NOMO-1 treated with dmso at 0.1 percent for 144 hours (cell line): Measurements from ENCODE around the gene ASIC2.

Source experiments
- DNase-seq: peaks from one replicate; lab custom pipeline; 2025; ENCODE audit not compliant: unreplicated experiment; lab: John Stamatoyannopoulos, UW

The ASIC2 gene

DNA sequence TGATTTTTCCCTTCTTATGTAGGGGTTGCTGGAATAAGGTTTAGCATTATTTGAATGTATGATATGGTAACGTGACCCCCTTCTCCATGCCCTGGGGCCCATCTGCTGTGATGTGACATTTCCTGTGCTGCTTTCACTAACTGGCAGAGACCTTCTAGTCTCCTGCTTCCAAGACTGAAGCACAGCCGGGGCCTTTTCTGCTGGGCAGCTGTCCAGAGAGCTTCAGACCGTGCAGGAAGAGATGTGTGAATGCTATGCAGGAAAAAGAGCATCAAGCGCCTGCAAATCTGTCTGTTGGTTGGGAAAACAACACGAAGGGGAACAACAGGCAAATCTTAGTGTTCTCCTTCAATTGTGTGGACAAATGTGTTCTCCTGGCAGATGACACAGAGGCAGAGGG lies 173.0 kb downstream of the ASIC2 start:
- no peak for DNase-seq

DNA sequence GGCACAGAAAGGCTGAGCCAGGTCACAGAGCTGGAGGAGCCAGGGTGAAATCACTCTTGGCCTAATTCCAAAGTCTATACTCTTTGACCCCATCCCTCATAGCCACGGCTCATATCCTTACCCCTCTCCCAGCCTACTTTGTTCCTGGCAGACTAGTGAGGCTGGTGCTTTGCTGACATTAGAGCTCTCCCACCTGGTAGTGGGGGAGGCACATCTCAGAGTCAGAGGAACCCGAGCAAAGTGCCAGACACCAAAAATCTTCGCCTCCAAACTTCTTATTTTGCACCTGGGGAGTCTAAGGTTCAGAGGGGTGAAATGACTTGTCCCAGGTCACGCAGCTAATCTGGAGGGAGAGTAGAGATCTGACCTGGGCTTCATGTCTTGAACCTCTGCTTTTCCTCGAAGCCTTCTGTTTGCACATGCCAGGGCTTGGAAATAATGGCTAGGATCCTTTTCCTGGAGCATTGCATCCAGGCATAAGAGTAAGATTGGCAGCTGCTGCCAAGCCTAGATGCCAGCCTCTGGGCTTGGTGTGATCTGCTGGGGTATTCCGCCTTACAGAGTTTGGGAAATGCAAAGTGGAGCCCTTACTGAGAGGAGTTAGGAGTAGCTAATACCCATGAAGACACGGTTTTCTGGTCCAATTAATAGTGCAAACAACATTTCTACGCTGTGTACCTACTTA lies 174.6 kb downstream of the ASIC2 start:
- DNase-seq, result no peak

DNA sequence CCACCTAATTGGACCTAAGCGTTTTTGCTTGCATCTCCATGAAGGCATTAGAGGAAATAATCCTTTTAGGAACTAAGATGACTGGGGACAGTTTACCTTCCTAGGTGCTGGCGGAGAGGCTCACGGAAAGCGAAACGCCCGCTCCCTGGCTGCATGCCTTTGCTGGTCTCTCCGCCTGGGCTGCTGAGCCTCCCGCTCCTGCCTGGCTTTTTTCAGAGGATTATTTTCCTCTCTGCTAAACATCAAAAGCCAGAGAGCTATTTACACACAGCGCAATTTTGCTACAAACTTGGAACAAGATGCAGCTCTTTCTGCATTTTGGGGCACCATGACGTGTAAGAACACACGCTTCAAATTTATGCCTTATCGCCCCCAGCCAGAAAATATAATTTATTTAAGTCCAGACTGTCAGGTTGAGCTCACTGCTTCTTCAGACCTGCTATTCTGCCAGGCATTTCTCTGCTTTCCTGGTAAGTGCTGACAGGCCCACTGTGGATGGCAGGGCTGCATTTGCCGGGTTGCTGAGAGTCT lies 177.0 kb downstream of the ASIC2 start:
- no peak for DNase-seq

GRCh38 chr17:33115366-33115765 lies 177.7 kb downstream of the ASIC2 start:
- DNase-seq, result no peak

DNA sequence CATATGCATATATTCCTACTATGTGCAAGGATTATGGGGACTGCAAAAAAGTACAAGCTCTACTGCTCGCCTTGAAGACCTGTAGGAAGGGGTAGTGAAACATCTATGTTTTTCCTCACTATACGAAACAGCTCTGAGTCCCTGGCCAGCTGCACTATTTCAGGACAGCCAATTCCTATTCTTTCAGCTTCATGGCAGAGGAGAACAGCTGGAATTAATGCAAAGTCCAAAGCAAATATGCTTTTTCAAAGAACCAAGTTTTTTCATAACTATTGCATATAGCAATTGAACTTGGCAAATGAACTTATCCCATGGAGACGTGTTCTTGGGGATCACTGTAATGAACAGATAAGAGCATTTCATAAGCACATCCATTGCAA lies 179.1 kb downstream of the ASIC2 start:
- no peak for DNase-seq

- DNase-seq, result no peak
Observed at GRCh38 chr17:33113276-33113990, 179.7 kb downstream of the ASIC2 start.

- no peak for DNase-seq
Observed at GRCh38 chr17:33112763-33113162, 180.3 kb downstream of the ASIC2 start.

GRCh38 chr17:33109336-33110072 lies 183.6 kb downstream of the ASIC2 start:
- DNase-seq, result no peak

GRCh38 chr17:33106525-33107165 lies 186.4 kb downstream of the ASIC2 start:
- DNase-seq, result no peak

DNA sequence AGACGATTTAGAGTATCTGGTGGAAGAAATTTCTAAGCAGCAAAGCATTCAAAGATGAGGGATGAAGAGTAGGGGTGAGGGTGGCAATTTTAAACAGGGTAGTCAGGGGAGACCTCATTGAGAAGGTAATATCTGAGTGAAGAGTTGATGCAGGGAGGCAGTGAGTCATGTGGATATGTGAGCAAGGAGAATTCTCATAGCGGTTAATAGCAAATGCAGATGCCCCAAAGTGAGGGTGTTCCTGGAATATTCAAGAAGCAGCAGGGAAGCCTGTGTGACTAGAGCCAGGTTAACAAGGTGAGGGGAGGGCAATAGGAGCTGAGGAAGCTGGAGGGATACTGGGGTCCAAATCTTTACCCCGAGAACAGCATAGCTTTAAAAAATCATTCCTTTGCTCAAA lies 187.2 kb downstream of the ASIC2 start:
- DNase-seq, result no peak

DNA sequence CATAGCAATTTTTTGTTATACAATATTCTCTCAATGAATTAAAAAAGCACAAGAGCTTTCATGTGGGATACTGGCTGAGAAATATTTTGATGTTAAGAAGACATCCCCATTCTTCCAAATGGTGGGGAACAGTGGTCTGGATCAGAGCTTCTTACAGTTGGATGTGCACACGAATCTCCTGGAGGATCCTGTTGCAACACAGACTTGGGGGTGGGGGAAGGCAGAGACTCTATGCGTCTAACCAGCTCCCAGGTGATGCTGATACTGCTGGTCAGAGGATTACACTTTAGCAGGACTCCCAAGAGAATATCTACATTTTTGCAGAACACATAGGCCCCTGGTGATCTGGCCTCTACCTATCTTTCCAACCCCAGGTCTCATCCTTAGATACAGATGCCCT lies 193.2 kb downstream of the ASIC2 start:
- DNase-seq, result no peak

DNA sequence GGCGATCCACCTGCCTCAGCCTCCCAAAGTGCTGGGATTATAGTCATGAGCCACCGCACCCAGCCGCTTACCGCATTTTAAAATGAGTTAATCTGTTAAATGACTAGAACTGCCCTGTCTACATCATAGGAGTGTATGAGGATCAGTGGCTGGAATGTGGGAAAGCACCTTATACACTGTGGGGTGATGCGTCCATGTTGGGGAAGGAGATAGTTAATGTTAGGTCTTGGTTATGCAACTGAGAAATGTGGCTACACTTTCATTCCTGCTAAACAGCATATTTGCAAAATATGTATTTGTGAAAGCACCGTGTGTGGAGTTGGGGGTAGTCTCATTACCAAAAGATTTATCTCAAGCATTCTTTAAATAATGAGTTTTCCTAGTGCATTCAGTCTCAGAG lies 193.8 kb downstream of the ASIC2 start:
- DNase-seq, result no peak

DNA sequence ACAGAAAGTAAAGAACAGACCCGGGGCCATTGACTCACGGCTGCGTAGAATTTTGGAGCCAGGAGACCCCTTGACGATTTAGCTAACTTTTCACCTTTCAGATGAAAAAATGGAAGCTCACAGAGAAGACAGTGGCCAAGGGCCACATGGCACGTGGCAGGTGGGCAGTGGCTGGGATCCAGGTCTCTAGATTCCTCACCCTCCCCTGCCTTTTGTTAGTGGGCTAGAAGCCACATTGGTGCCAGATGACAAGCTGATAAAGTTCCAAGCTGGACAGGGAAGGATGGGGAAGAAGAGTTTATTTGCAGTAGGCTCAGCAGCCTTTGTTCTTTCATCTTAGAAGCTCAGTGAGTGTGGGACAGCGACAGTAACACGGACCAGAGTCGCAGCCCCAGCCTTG lies 195.7 kb downstream of the ASIC2 start:
- no peak for DNase-seq

DNA sequence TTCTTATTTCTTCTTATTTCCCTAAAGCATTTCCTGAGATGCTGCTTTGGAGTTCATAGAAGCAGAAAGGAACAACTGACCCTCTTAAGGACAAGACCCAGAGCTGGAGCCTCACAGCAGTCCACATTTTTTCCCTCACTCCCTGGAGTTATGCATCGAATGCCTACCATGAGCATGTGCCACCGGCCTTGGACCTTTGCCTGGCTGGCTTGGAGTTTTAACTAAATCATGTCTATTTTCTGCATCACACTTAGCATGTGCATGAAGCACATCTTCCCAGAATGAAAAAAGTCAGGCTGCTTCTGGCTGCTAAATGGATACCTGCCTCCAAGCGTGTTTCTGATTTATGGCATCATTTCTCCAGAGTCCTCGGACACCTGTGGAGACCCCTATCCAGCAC lies 196.9 kb downstream of the ASIC2 start:
- DNase-seq, result no peak

- no peak for DNase-seq
Observed at GRCh38 chr17:33091271-33091670, 201.8 kb downstream of the ASIC2 start.

GRCh38 chr17:33090806-33091205 lies 202.3 kb downstream of the ASIC2 start:
- no peak for DNase-seq

DNA sequence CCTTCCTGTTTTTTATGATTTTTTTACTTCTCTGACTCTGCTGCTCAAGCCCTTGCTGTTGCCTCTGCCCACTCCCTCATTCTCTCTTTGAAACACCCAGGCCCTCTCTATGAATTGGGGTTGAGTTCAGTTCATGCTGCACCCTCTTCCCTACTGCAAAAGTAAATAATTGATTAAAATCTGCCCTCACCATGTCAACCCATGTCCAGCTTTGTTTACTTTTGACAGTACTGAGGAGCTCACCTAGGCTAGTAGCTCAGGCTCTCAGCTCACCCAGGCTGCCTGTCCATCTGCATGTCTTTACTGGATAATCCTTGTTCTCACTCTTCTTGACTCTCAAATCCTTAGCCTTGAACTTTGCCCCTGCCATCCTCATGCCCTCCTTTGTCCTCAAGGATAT lies 206.2 kb downstream of the ASIC2 start:
- no peak for DNase-seq

DNA sequence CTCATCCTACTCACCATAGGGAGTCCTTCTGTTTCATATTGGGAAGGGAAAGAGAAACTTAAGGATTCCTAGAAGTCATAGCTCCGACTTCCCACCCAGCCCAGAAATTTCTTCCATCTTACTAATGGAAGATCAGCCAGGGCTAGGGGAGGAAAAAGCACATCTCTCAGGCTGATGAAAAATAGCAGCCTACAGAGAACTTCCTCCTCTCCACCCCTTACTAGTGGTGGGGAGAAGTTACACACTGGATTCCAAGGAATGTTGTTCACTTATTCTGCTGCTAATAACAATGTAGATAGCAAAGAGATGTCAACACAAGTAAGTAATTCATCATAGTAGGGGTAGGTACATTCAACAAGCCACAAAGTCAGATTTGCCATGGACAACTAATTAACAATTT lies 207.1 kb downstream of the ASIC2 start:
- DNase-seq, result no peak

GRCh38 chr17:33085256-33085655 lies 207.8 kb downstream of the ASIC2 start:
- DNase-seq, result no peak

DNA sequence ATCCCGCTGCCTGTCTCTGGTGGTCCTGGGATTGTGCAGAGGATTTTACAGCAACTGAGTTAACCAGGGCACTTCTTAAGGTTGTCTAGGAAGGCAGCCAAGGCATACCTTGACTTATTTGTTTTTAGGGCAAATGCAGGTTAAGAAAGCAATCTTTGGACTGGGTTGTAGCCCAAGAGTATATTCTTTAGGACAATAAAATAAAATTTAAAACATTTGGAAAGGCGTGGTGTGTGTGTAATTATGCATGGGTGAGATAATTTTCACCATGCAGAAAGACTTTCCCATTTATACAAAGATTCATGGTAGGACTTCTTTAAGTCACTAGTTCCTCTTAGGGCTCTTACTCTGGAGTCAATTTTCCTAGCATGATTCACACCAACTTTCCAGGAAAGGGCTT lies 208.3 kb downstream of the ASIC2 start:
- no peak for DNase-seq

DNA sequence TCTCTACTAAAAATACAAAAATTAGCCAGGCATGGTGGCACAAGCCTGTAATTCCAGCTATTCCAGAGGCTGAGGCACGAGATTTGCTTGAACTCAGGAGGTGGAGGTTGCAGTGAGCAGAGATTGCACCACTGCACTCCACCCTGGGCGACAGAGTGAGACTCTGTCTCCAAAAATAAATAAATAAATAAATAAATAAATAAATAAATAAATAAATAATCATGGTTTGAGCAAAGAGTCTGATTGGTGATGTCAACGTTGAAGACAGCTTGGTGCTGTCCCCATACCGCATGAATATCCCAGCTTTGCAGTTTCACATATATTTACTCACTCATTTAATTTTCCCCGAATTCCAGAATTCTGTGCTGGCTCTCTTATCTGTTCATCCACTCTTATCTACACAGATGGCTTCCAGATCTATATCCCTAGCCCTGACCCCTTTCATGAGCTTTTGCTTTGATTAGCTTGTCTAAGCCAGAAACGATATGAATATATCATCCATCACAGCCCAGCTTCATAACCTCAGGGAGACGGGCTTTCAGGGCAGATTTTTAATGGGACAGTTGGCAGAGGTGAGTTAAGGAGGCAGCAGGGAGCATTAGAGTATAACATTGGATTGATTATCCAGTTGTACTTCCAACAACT lies 210.4 kb downstream of the ASIC2 start:
- DNase-seq, result no peak
